ELR (cell line): ENCODE data around the gene UBP1.
"Not testable (repeated sequence)": the region's sequence is repeated elsewhere in the genome, so short reads cannot be mapped to it uniquely, and the experiment has no call there.

ENCODE experiments used
- DNase-seq: peaks from one replicate; pipeline ENCODE4 v3.0.0-alpha.2; 2015; ENCODE audit warnings: low read depth

Gene UBP1

DNA sequence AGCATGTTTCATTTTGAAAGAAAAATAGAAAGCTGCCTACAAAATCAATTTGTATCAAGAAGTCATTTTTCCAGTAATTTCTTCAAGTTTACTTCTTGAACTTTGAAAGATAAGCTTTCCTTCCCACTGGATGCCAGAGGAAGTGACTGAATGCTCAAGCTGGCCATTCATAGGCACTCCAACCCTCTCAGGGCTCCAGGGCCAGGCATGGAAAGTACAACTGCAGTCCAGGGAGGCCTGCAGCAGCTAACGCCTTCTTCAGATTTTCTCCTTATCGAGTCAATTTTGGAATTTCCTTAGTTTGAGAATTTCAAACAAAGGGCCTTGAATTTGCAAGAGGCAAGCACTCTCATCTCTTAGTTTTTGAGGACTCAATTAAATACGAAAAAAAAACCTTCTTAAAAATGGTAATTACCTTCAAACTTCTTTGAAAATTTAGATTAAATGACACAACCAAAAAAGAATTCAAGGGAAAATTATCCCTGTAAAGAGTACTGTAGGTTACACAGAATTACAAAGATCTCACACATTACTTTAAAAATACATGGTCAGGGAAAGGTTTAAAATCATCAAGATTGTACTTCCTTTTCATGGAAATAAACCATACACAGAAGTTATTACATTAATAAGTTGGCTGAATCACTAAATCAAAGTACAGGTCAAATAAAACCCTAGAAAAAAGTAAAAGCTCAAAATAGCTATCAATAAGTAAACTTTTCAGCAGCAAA, 2.5 kb downstream of the UBP1 start:
- DNase-seq, result peak; percentile 66

DNA sequence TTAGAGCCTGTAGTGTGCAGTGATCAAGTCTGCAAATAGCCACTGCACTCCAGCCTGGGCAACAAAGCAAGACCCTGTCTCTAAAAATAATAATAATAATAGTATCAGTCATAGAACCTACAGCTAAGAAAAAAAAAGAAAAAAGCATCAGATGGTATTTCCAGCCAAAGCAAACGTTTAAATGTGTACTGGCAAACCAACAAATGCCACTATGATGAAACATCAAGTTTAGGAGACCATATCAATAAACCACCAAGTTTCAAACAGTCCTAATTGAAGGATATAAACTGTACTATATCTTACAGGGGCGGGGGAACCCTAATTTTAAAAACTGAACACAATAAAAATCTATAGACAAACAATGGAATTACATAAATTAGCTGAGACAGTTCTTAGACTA, 6.4 kb downstream of the UBP1 start:
- peak; percentile 26 for DNase-seq

DNA sequence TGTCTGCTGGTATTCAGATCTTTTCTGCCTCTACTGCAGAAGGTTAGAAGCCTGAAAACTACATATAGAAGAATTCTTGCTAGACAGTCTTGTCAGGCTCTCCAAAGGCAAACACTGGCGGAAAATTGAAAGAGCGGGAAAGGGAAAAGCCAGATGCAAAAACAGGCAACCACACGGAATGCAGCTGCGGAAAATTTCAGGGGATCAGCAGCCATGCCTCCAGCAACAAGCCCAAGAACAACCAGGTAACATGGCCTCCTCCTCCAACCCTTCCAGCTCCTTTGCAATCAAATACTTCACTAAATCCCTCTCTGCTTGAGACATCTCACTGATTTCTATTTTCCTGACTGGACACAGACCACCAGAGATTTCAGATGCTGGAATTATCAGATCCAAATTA, 9.6 kb downstream of the UBP1 start:
- no peak for DNase-seq

DNA sequence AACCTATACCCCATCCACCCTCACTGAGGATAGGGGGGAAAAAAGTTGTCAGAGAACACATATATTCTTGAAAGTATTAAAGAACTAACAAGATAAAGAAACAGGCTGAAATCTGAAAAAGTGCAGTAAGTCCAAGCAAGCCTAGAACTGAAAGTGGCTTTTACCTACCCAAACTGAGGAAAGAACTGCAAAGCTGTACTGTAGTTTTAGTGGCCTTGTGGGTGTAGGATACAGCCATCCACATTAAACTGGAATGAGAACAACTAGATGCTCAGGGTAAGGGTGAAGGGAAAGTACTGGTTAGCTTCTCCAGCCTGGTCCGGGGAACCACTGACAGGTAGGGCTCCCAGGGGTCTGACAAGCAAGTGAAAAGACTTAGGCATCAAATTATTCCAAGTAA, 10.1 kb downstream of the UBP1 start:
- no peak for DNase-seq

DNA sequence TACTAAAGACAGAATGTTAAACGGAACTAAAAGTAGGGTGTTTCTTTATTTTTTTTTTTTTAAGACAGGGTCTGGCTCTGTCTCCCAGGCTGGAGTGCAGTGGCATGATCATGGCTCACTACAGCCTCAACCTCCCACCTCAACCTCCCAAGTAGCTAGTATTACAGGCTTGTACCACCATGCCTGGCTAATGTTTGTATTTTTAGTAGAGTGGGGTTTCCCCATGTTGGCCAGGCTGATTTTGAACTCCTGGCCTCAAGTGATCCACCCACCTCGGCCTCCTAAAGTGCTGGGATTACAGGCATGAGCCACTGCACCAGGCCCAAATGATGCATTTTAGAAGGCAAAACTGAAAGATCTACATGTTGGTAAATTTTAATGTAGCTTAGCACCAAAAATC, 10.9 kb downstream of the UBP1 start:
- DNase-seq, result not testable (repeated sequence)

DNA sequence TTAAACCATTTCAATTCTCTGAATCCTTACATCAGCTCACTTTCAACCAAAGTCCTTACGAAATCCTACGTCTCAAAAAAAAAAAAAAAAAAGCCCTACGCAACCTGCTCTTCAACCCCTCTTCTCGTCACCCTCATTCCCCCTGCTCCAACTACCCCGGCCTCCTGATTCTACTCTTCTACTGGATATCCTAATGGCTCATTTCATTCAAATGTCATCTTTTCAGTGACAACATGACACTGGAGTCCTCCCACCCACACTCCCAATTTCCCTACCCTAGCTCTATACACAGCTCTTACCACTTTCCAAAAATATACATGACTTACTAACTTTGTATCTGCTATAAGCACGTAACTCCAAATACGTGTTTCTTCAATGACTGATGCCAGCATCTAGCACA, 11.5 kb downstream of the UBP1 start:
- no peak for DNase-seq

DNA sequence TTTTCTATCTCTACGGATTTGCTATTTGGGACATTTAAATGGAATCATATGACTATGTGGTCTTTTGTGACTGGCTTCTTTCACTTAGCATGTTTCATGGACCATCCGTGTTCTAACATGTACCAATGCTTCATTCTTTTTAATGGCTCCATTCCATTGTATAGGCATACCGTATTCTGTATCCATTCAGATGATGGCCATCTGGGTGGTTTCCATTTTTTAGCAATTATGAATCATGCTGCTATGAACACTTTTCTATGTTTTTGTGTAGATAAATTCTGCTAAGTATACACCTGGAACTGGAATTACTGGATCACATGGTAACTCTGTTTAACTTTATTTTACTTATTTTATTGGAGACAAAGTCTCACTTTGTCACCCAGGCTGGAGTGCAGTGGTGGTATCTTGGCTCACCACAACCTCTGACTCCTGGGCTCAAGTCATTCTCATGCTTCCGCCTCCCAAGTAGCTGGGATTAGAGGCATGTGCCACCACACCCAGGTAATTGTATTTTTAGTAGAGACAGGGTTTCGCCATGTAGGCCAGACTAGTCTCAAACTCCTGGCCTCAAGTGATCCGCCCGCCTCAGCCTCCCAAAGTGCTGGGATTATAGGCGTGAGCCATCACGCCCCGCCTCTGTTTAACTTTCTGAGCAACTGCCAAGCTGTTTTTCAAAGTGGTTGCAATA, 13.4 kb downstream of the UBP1 start:
- no peak for DNase-seq

DNA sequence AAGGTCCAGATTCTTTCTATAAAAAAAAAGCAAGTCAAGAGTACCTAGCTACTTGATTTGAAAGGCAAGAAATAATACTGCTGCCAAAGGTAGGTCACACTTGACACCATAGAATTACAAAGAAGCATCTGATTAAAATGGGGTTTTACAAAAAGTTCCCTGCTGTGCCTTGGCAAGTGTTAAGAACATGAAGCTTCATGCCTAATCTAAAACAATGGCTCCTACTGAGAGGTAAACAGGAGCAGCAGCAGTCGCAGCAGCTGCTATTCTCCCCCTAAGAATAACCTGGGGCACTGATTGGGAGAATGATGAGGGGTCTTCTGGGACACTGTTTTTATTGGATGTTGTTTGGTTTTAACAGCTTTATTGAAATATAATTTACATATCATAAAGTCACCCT, 14.1 kb downstream of the UBP1 start:
- DNase-seq, result no peak

DNA sequence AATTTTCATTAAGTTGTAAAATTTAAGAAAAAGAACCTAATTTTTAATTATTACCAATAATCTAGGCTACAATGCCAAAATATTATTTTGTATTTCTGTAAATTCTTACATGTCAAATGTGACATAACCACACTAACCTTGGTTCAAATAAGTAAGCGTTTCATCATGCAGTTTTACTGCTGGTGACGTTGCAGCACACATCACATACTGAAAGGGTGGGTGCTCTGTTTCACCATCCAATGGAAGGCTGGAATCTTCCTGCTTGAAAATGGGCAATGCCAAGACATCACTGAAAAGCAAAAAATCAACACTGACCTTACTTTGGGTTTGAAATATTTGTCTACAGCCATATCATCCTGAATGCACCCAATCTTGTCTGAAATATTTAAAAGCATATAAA, 14.8 kb downstream of the UBP1 start:
- no peak for DNase-seq

DNA sequence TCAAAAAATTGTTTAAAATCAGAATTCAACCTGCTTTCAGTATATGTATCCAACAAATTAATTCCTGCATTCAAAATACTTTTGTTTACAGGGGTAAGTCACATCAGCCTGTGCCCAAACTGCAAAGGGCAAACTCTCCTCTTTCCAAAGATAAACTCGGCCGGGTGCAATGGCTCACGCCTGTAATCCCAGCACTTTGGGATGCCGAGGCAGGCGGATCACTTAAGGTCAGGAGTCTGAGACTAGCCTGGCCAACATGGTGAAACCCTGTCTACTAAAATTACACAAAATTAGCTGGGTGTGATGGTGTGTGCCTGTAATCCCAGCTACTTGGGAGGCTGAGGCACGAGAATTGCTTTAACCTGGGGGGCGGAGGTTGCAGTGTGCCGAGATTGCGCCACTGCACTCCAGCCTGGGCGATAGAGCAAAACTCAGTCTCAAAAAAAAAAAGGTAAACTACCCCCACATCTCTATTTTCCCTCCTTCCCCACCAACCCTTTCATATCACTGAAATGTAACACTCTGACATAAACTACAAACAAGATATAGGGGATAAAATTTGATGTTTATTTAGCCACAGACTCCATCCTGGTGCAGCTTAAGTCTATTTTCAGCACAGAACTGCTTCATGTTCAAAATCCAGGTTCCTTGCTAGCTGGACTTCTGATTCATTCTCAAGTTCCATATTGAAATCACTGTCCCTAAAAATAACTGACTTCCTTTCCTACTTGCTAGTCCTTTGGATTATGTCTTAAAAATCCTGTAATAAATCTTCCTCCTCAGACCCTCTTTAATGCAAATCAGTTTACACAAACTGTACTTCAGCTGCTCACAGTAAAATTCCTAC, 15.4 kb downstream of the UBP1 start:
- DNase-seq, result no peak

DNA sequence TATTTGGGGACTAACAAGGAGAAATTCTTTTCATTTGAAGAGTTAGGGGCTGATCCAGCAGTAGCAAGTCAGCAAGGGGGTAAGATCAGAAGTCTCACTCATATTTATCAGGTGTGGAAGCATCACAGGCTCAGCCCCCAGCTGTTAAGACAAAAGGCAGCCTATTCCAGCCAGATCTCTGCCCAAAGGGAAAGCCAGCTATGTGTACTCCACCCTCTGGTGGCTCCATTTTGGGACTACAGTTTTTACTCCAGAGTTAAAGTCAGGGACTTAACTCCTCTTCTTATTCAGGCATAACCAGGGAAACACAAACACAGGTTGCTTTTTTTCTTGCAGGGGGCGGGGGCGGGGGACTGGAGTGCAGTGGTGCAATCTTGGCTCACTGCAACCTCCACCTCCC, 19.2 kb downstream of the UBP1 start:
- DNase-seq, result peak; percentile 33

DNA sequence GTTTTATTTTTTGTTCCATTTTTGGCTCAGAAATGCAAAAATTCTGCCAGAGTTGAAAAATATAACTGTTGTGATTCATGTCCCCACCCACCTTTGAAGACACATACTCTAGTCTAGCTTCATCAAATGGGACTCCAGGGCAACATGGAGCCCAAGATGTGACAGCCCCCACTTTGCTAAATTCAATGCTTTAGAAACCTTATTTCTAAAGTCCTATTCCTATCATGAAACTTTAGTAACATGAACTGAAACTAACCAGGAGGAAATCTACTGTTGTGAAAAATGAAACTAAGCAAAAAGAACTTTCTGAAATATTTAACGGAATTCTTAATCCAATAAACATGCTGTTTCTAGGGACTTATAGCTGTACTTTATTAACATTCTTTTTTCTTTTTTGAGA, 20.3 kb downstream of the UBP1 start:
- no peak for DNase-seq

DNA sequence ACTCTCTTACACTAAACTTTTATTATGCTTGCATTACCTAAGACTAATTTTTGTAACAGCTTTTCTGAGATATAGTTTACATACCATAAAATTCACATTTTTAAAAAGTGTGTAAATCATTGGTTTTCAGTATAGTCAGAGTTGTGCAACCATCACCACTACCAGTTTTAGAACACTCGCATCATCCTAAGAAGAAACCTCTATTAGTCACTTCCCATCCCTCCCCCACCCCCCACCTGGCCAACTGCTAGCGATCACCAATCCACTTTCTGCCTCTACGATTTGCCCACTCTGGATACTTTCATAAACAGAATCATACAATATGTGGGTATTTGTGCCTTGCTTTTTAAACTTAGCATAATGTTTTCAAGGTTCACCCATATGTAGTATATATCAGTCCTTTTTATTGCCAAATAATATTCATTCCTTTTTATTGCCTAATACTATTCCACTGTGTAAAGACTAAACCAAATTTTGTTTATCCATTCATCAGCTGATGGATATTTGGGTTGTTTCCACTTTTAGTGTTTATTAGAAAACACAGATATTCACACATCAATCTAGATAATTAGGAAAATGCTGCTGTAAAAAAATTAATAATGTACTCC, 23.0 kb downstream of the UBP1 start:
- peak; percentile 59 for DNase-seq

DNA sequence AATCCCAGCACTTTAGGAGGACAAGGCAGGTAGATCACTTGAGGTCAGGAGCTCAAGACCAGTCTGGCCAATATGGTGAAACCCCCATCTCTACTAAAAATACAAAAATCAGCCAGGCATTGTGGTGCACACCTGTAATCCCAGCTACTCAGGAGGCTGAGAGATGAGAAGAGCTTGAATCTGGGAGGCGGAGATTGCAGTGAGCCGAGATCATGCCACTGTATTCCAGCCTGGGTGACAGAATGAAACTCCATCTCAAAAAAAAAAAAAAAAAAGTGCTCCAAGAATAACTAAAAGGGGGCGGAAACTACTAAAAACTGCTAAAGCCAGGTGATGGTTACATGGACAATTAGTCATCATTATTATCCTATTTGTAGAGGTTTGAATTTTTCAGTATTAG, 29.4 kb downstream of the UBP1 start:
- not testable (repeated sequence) for DNase-seq

DNA sequence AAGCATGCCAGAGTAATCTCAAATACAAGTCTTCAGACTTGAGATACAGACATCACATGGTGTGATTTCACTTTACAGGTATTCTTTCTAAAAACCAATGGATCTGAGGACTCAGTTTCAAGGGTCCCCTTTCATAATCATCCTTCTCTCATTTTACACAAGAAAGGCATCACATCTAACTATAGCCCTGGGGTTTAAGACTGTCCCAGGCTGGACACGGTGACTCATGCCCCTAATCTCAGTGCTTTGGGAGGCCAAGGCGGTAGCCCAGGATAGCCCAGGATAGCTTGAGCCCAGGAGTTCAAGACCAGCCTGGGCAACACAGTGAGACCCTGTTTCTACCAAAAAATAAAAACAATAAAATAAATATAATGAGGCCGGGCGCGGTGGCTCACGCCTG, 36.4 kb downstream of the UBP1 start:
- DNase-seq, result peak; percentile 24

DNA sequence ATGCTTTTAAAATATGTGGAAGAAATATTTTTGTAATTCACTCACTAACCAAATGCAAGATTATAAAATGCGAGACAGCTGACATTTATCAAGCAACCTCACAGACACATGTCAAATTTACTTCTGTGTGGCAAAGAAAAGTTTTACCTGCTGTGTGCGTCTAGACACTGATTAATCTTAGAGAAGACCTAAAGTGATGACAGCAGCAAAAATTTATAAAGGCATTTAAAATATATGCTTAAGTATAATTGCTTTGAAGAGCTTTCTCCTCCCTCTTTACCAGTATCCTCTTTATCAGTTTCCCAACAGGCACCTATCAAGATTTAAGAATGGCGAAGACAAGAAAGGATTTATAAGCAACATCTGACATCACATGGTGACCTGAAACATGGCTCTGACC, 37.3 kb downstream of the UBP1 start:
- DNase-seq, result no peak

DNA sequence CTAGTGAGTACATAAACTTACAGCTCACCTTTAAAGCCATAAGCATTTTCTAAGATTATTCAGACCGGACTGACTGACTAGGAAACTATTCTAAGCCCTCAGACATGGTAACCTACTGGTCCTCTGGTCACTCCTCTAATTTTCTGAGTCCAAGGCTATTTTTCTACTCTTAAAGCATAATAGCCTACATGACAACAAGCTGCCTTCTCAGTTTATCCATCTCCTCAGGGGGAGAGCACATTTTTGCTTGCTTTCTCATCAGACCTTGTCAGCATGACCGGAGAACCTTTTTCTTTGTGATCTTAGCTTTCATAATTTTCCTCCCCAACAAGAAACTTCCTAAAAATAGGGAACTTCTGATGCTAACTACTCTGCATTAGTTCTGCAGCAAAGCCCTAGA, 38.4 kb downstream of the UBP1 start:
- DNase-seq, result peak; percentile 36

DNA sequence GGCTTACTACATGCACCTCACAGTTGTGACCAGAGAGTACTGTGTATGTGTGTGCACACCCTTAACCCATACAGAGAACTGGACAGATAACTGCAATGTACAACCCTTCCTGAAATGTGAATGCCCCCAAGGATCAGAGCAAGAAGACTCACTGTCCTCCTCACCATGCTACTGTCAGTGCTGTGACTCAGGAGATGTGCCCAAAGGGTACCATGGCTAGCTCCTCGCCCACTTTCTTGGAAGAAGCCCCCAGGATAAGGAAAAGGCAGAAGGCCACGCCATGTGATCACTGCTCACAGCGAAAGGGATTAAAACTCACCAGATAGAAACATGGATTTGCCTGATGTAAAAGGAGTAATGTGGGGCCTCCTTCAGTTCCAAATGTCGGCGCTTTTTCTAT, 41.8 kb downstream of the UBP1 start:
- DNase-seq, result no peak

DNA sequence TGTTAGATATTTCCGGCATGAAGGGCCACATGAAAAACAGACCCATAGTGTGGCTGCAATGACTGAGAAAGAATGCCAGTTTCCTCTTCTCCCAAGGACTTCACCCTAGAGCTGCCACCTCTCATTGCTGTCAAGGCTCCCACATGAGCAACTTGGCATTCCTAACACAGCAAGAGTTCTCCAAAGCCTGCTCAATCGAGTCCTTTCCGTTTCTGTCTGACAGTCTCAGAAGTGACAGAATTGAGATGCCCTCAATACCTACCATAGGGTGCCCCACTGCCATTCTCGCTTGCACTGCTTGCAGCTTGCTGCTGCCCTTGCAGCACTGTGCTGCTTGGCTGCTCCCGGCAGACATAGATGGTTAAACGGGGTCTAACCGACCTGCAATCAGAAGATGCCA, 44.3 kb downstream of the UBP1 start:
- no peak for DNase-seq

DNA sequence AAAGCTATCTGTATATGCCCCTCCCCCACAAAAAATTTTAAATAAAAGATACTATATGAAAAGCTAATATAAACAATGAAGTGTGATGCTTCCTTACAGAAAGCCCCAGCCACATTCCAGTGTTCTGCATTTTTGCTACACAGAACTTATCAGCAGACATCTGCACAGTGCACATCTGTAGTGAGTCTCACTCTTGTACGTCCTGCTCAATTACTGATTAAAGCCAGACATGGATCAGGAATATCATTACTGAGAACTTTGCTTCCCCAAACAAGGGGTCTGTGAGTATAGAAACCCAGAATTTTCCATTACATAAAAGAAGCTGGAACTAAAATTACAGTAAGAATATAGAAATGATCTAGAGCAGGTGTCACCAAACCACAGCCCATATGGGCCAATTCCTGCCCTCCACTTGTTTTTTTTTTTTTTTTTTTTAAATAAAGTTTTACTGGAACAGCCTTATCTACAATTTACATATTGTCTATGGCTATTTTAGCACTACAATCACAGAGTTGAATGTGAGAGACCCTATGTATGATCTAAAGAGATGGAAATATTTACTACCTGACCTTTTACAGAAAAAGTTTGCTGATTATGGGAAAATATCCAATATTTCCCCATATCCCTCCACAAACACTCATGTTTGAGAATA, 45.7 kb downstream of the UBP1 start:
- no peak for DNase-seq

DNA sequence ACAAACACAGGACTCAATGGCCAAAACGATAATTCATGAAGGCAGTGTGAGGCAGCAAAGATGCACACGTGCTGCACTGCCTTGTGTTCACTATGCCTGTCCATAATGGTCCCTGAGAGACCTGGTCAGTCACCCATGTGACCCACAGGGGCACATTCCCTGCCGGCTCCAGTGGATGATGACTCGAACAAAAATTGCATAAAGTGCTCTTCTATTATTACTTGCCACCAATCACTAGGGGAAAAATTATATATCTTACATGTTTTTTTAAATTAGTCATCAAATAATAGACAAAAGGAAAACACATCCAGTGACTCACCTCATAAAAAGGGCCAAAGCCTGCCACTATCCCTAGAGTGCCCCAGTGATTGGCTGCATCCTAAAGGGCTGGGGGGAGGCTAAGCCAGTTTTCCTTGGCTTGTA, 47.5 kb downstream of the UBP1 start:
- DNase-seq, result peak; percentile 95

DNA sequence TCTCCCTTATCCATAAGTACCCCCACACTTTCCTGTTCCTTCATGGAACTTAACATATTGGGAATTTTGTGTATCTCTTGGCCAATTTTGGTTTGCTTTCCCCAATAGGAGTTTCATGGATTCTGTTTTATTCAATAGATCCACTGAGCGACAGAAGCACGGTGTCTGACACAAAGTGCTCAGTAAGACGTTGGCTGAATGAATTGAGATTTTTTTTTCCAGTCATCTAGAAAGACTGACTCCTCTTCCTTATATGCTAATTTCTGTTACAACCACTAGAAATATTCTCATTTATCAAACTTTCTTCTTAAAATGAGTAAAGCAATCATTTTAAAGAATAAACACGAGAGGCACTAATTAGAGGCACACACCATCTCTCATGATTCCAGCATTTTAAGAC, 48.1 kb downstream of the UBP1 start:
- no peak for DNase-seq
